T-helper 17 cell (primary cell): ENCODE results near the gene PYCR2. TPM values are rescaled to one million over a fixed set of nuclear protein-coding genes. Genes with fewer than 3 reads are reported as not detected.
"Not testable (repeated sequence)": the region's sequence is repeated elsewhere in the genome, so short reads cannot be mapped to it uniquely, and the experiment has no call there.

Experiments
- ATAC-seq: fragments of 150-1000 bp; cut with Tn5 transposase; 2 replicates; pipeline ENCODE4 v1.10.0; 2021; ENCODE audit warnings: mild to moderate bottlenecking, moderate library complexity
- DNase-seq, 3 donors: peaks; one replicate each; pipeline versions ENCODE4 v3.0.0 to v3.0.0-alpha.2; 2020 to 2021
- H3K9me3 ChIP-seq: one replicate; pipeline ENCODE4 v1.7.0; 2013; ENCODE audit warnings: low read length, mild to moderate bottlenecking; ENCODE audit not compliant: control insufficient read depth, poor library complexity, severe bottlenecking
- H3K27ac Mint-ChIP-seq: one replicate; pipeline ENCODE4 v1.8.0; 2022; ENCODE audit warnings: mild to moderate bottlenecking, moderate library complexity, mixed read lengths
- H3K27me3 Mint-ChIP-seq: one replicate; pipeline ENCODE4 v1.8.0; 2022; ENCODE audit warnings: mixed read lengths
- H3K36me3 Mint-ChIP-seq: one replicate; pipeline ENCODE4 v1.8.0; 2022; ENCODE audit warnings: low read depth, mixed read lengths
- H3K4me1 Mint-ChIP-seq: one replicate; pipeline ENCODE4 v1.8.0; 2022; ENCODE audit warnings: mild to moderate bottlenecking, mixed read lengths
- H3K4me3 Mint-ChIP-seq: one replicate; pipeline ENCODE4 v1.8.0; 2022; ENCODE audit warnings: mild to moderate bottlenecking, moderate library complexity, mixed read lengths
- total RNA-seq, 4 donors: library from RNA in 2 of 4; stranded (reverse) in 2 of 4; gene quantifications; one replicate each; pipeline ENCODE4 v1.2.3 and lab custom pipeline; 2022 to 2026

The PYCR2 gene
- total RNA-seq, 2 donors from 2014 or later, result 48.1 to 53.7 TPM

GRCh38 chr1:225939097-225939938 lies 15.3 kb upstream of the PYCR2 start:
- not testable (repeated sequence) for DNase-seq, H3K36me3 Mint-ChIP-seq, H3K9me3 ChIP-seq, H3K4me3 Mint-ChIP-seq, H3K27ac Mint-ChIP-seq, H3K27me3 Mint-ChIP-seq, ATAC-seq, H3K4me1 Mint-ChIP-seq

- H3K9me3 ChIP-seq, result no peaks in the 10 kb centered on the region
- peaks cover 4% of the 10 kb centered on the region for H3K27me3 Mint-ChIP-seq
- H3K4me3 Mint-ChIP-seq, result no peak overlapping the region
- peaks cover 3% of the 10 kb centered on the region for H3K36me3 Mint-ChIP-seq
- no peak overlapping the region for H3K27ac Mint-ChIP-seq
- DNase-seq (no peak), ATAC-seq (no peak)
- peaks cover 3% of the 10 kb centered on the region for H3K4me1 Mint-ChIP-seq
Observed at GRCh38 chr1:225937048-225937968, 13.3 kb upstream of the PYCR2 start.

GRCh38 chr1:225936523-225936922 lies 12.5 kb upstream of the PYCR2 start:
- no peak overlapping the region for H3K4me3 Mint-ChIP-seq
- no peaks in the 10 kb centered on the region for H3K9me3 ChIP-seq
- ATAC-seq (no peak), DNase-seq (no peak)
- H3K27ac Mint-ChIP-seq, result no peak overlapping the region
- H3K36me3 Mint-ChIP-seq, result peaks cover 3% of the 10 kb centered on the region
- H3K27me3 Mint-ChIP-seq, result peaks cover 4% of the 10 kb centered on the region
- peaks cover 3% of the 10 kb centered on the region for H3K4me1 Mint-ChIP-seq

- H3K27me3 Mint-ChIP-seq, H3K4me3 Mint-ChIP-seq, H3K9me3 ChIP-seq, H3K27ac Mint-ChIP-seq, ATAC-seq, H3K36me3 Mint-ChIP-seq, H3K4me1 Mint-ChIP-seq, DNase-seq: not testable (repeated sequence)
Observed at GRCh38 chr1:225936086-225936485, 12.0 kb upstream of the PYCR2 start.

GRCh38 chr1:225934711-225935110 lies 10.7 kb upstream of the PYCR2 start:
- DNase-seq (no peak), ATAC-seq (no peak)
- Mint-ChIP-seq H3K4me1 (peaks cover 3% of the 10 kb centered on the region), H3K27me3 (no peaks in the 10 kb centered on the region), H3K27ac (no peak overlapping the region), H3K4me3 (no peak overlapping the region), H3K36me3 (peaks cover 3% of the 10 kb centered on the region)
- H3K9me3 ChIP-seq, result no peaks in the 10 kb centered on the region

- no peak overlapping the region for H3K27ac Mint-ChIP-seq
- no peaks in the 10 kb centered on the region for H3K27me3 Mint-ChIP-seq
- no peak overlapping the region for H3K4me3 Mint-ChIP-seq
- no peak for DNase-seq
- H3K4me1 Mint-ChIP-seq, result peaks cover 6% of the 10 kb centered on the region
- ATAC-seq, result no peak
- H3K36me3 Mint-ChIP-seq, result peaks cover 3% of the 10 kb centered on the region
- H3K9me3 ChIP-seq, result no peaks in the 10 kb centered on the region
Observed at GRCh38 chr1:225933072-225933471, 9.0 kb upstream of the PYCR2 start.

GRCh38 chr1:225931270-225932136 lies 7.5 kb upstream of the PYCR2 start:
- Mint-ChIP-seq H3K36me3 (no peaks in the 10 kb centered on the region), H3K4me3 (no peak overlapping the region), H3K27ac (no peak overlapping the region), H3K4me1 (peaks cover 5% of the 10 kb centered on the region), H3K27me3 (no peaks in the 10 kb centered on the region)
- DNase-seq (no peak), ATAC-seq (no peak)
- H3K9me3 ChIP-seq, result no peaks in the 10 kb centered on the region

- ATAC-seq (no peak), DNase-seq (no peak)
- Mint-ChIP-seq H3K27ac (no peak overlapping the region), H3K36me3 (no peaks in the 10 kb centered on the region), H3K4me1 (peaks cover 5% of the 10 kb centered on the region), H3K4me3 (no peak overlapping the region), H3K27me3 (no peaks in the 10 kb centered on the region)
- no peaks in the 10 kb centered on the region for H3K9me3 ChIP-seq
Observed at GRCh38 chr1:225930566-225930965, 6.5 kb upstream of the PYCR2 start.

GRCh38 chr1:225929462-225929861 lies 5.4 kb upstream of the PYCR2 start:
- not testable (repeated sequence) for H3K27me3 Mint-ChIP-seq, H3K4me3 Mint-ChIP-seq, H3K9me3 ChIP-seq, H3K36me3 Mint-ChIP-seq, H3K4me1 Mint-ChIP-seq, ATAC-seq, DNase-seq
- peak overlapping the region; percentile 81 for H3K27ac Mint-ChIP-seq

GRCh38 chr1:225928186-225929175 lies 4.4 kb upstream of the PYCR2 start:
- DNase-seq (no peak), ATAC-seq (no peak)
- Mint-ChIP-seq H3K36me3 (no peaks in the 10 kb centered on the region), H3K27ac (peak overlapping the region; percentile 81), H3K27me3 (no peaks in the 10 kb centered on the region), H3K4me1 (peaks cover 11% of the 10 kb centered on the region), H3K4me3 (no peak overlapping the region)
- no peaks in the 10 kb centered on the region for H3K9me3 ChIP-seq

GRCh38 chr1:225926551-225927113 lies 2.6 kb upstream of the PYCR2 start:
- no peak overlapping the region for H3K4me3 Mint-ChIP-seq
- H3K27me3 Mint-ChIP-seq, result no peaks in the 10 kb centered on the region
- DNase-seq (no peak), ATAC-seq (no peak)
- H3K27ac Mint-ChIP-seq, result no peak overlapping the region
- H3K9me3 ChIP-seq, result no peaks in the 10 kb centered on the region
- peaks cover 15% of the 10 kb centered on the region for H3K4me1 Mint-ChIP-seq
- H3K36me3 Mint-ChIP-seq, result no peaks in the 10 kb centered on the region

GRCh38 chr1:225923381-225923691 lies 714 bp downstream of the PYCR2 start:
- Mint-ChIP-seq H3K4me1 (peaks cover 19% of the 10 kb centered on the region), H3K27me3 (no peaks in the 10 kb centered on the region), H3K36me3 (no peaks in the 10 kb centered on the region), H3K4me3 (peak overlapping the region; percentile 94), H3K27ac (peak overlapping the region; percentile 93)
- DNase-seq, result no peak
- no peaks in the 10 kb centered on the region for H3K9me3 ChIP-seq
- no peak for ATAC-seq
